GM18508 (cell line): ENCODE results near the gene NRIP3.

Experiments used
- ATAC-seq: cut with Tn5 transposase; IDR thresholded peaks from one replicate; pipeline ENCODE4 v1.9.1; 2021; ENCODE audit warnings: moderate number of reproducible peaks; ENCODE audit not compliant: insufficient read depth, unreplicated experiment

The NRIP3 gene

GRCh38 chr11:9003573-9004182, at the start of gene NRIP3:
Gene NRIP3 (minus strand): TSS chr11:9004001. CDS start chr11:9003935, 66 bp downstream.
- no peak for ATAC-seq

GRCh38 chr11:9052316-9052715, 48.5 kb upstream of the NRIP3 start:
- no peak for ATAC-seq

- no peak for ATAC-seq
Observed at GRCh38 chr11:9049959-9050358, 46.2 kb upstream of the NRIP3 start.

- no peak for ATAC-seq
Observed at GRCh38 chr11:9047964-9048523, 44.2 kb upstream of the NRIP3 start.

- ATAC-seq = no peak
Observed at GRCh38 chr11:9046481-9046880, 42.7 kb upstream of the NRIP3 start.

GRCh38 chr11:9042488-9042887, 38.7 kb upstream of the NRIP3 start:
- no peak for ATAC-seq

- no peak for ATAC-seq
Observed at GRCh38 chr11:9041747-9042146, 37.9 kb upstream of the NRIP3 start.

- ATAC-seq = no peak
Observed at GRCh38 chr11:9040410-9040809, 36.6 kb upstream of the NRIP3 start.

- ATAC-seq = no peak
Observed at GRCh38 chr11:9039863-9040262, 36.1 kb upstream of the NRIP3 start.

GRCh38 chr11:9039198-9039597, 35.4 kb upstream of the NRIP3 start:
- ATAC-seq = no peak

GRCh38 chr11:9038541-9038940, 34.7 kb upstream of the NRIP3 start:
- ATAC-seq = no peak

GRCh38 chr11:9037963-9038362, 34.2 kb upstream of the NRIP3 start:
- no peak for ATAC-seq

- ATAC-seq = no peak
Observed at GRCh38 chr11:9037046-9037780, 33.4 kb upstream of the NRIP3 start.

- no peak for ATAC-seq
Observed at GRCh38 chr11:9030601-9031000, 26.8 kb upstream of the NRIP3 start.

GRCh38 chr11:9029422-9029821, 25.6 kb upstream of the NRIP3 start:
- no peak for ATAC-seq

GRCh38 chr11:9028581-9028980, 24.8 kb upstream of the NRIP3 start:
- no peak for ATAC-seq

GRCh38 chr11:9025101-9025850, 21.5 kb upstream of the NRIP3 start:
- ATAC-seq = no peak

- no peak for ATAC-seq
Observed at GRCh38 chr11:9022961-9023680, 19.3 kb upstream of the NRIP3 start.

- ATAC-seq = no peak
Observed at GRCh38 chr11:9020916-9021315, 17.1 kb upstream of the NRIP3 start.

- ATAC-seq = no peak
Observed at GRCh38 chr11:9019861-9020260, 16.1 kb upstream of the NRIP3 start.
